ENCODE measurements around the gene CDK19. TPM values are rescaled to one million over a fixed set of nuclear protein-coding genes. Genes with fewer than 3 reads are reported as not detected.

Gene CDK19
- total RNA-seq, 1 experiment from 2014 or later = 3.2 TPM

DNA sequence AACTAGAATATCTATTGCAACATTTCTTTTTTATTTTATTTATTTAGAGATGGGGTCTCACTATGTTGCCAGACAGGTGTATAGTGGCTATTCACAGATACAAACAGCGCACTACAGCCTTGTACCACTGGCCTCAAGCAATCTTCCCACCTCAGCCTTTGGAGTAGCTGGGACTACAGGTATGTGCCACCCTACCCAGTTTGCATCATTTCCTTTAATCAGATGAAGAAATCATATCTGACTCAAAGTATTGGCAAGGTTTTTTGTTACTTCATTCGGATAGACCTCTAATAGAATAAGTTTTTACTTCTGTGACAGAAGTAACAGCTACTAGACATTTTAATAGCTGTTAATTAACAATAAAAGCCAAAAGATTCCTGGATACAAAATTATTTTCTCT, 153.9 kb downstream of the CDK19 start:
- DNase-seq = no peak
- Histone ChIP-seq H3K4me3 (no peak overlapping the region), H3K36me3 (no peaks in the 10 kb centered on the region), H3K27me3 (no peaks in the 10 kb centered on the region), H3K9me3 (peaks cover 3% of the 10 kb centered on the region; the same call in 1 of the 2 replicates)

DNA sequence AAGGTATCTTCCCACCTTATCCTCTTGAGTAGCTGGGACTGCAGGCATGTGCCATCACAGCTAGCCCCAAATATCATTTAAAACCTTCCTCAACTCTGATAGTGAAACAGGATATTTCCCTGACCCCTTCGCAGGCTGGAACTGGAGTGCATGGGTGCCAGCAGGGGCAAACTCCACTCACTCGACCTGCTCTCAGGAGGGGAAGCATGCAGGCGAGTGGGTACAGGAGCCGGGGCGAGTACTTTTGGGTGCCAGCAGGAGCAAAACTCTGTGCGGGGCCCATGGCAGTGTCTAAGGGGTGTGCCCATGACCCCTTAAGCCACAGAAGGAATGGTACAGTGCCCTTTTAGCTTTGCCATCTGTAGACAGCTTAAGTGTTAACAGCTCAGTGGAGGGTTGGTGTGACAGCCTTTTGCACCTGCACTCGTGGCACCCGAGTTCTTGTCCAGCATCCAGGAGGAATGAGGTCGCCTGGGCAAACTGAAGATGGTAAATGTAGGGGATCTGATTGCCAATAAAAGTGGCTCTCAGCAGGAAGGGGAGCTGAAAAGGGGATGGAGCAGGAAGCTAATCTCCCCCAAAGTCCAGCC, 155.1 kb downstream of the CDK19 start:
- Histone ChIP-seq H3K36me3 (no peaks in the 10 kb centered on the region), H3K9me3 (peaks cover 3% of the 10 kb centered on the region; the same call in 1 of the 2 replicates), H3K27me3 (no peaks in the 10 kb centered on the region), H3K4me3 (no peak overlapping the region)
- no peak for DNase-seq

DNA sequence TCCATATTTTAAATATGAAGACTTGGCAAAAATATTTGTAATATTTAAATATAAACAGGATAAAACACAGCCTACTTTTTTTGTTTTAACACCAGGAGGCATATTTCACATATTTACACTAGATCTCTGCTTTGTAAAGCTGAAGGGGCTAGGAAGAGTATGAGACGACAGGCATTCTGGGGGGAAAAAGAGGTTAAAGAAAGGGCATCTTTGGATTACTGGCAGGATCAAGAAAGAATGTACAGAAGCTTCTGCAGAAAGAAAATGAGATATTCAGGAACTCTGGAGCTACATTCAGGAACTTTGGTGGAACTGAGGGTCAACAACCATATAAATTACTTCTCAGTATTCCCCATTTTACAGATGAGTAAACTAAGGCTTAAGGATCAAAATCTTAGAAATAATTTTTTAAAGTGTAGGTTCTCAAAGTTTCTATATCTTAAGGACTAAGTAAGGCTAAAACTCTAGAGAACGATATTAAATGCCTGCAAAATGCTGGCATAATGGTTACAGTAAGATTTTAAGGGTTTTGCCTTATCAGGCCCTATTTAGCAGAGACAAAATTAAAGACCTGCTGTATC, 156.5 kb downstream of the CDK19 start:
- H3K4me3 ChIP-seq = no peak overlapping the region
- H3K36me3 ChIP-seq = no peaks in the 10 kb centered on the region
- DNase-seq = no peak
- H3K9me3 ChIP-seq = peaks cover 3% of the 10 kb centered on the region; the same call in 1 of the 2 replicates
- no peaks in the 10 kb centered on the region for H3K27me3 ChIP-seq

DNA sequence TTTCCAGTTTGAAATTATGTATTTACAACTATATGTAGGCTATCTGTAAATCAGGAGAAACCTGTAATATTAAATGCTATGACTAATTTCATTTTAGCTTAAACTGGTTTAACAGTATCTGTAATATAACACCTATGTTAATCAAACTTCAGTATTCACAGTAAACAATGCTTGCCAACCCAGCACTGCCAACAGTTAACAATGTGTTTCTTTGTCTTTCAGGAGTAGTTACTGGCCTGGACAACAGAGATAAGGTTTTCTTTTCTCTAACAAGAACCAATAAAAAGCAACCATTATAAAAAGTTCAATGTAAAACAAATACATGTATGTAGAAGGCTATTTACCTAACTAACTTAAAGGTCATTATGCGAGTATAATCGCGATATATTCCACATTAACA, 158.8 kb downstream of the CDK19 start:
- Histone ChIP-seq H3K4me3 (no peak overlapping the region), H3K9me3 (peaks cover 3% of the 10 kb centered on the region; the same call in 1 of the 2 replicates), H3K27me3 (no peaks in the 10 kb centered on the region), H3K36me3 (no peaks in the 10 kb centered on the region)
- DNase-seq = no peak

DNA sequence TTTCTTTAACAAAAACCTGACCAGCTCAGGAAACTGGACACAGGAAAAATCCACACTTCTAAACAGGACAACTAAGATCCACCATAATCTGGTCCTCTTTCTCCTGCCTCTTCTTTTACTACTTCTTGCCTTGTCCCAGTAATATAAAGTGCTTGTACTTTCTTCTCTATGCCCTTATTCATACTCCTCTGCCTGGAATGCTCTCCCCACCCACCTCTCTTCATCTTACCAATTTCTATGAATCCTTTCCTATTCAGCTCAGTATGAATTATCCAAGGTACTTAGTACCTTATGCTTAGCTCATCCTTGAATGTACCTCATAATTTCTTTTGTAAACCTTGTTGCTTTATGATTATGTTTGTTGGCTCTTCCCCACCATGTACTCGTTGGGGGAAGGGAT, 159.4 kb downstream of the CDK19 start:
- Histone ChIP-seq H3K36me3 (no peaks in the 10 kb centered on the region), H3K9me3 (peaks cover 2% of the 10 kb centered on the region; the same call in 1 of the 2 replicates), H3K27me3 (no peaks in the 10 kb centered on the region), H3K4me3 (no peak overlapping the region)
- no peak for DNase-seq

DNA sequence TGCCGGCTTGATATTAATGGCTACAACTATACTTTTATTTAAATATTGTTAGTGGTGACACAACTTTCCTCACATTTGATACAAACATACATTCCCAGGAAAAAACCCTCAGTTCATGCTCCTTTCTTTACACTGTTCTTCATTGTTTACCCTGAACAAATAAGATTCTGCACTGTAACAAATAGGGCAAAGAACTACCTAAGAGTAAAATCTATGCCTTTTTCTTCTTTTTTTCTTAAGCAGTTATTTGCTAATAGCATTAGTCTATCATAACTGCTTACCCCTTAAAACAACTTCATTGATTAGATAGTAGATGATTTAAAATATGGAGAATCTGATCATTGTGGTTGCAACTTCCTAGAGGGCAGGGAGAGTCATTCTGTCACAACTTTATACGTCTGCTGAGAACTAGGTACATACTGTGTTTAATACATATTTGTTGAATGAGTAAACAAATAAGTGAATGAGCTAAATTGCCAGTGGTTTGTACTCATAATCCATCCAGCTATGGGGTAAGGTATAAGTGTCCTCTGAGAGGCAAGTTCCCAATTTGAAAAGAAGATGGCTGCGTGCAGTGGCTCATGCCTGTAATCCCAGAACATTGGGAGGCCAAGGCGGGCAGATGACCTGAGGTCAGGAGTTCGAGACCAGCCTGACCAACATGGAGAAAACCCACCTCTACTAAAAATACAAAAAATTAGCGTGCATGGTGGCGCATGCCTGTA, 161.0 kb downstream of the CDK19 start:
- no peaks in the 10 kb centered on the region for H3K36me3 ChIP-seq
- no peaks in the 10 kb centered on the region for H3K27me3 ChIP-seq
- no peaks in the 10 kb centered on the region for H3K9me3 ChIP-seq
- DNase-seq = no peak
- H3K4me3 ChIP-seq = no peak overlapping the region

- H3K4me3 ChIP-seq = no peak overlapping the region
- H3K9me3 ChIP-seq = no peaks in the 10 kb centered on the region
- H3K36me3 ChIP-seq = no peaks in the 10 kb centered on the region
- H3K27me3 ChIP-seq = no peaks in the 10 kb centered on the region
- DNase-seq = no peak
These were observed 161.9 kb downstream of the CDK19 start for GRCh38 chr6:110653381-110653780.

GRCh38 chr6:110652520-110652919, 162.7 kb downstream of the CDK19 start:
- no peak overlapping the region for H3K4me3 ChIP-seq
- no peaks in the 10 kb centered on the region for H3K36me3 ChIP-seq
- no peaks in the 10 kb centered on the region for H3K9me3 ChIP-seq
- H3K27me3 ChIP-seq = no peaks in the 10 kb centered on the region
- DNase-seq = no peak

DNA sequence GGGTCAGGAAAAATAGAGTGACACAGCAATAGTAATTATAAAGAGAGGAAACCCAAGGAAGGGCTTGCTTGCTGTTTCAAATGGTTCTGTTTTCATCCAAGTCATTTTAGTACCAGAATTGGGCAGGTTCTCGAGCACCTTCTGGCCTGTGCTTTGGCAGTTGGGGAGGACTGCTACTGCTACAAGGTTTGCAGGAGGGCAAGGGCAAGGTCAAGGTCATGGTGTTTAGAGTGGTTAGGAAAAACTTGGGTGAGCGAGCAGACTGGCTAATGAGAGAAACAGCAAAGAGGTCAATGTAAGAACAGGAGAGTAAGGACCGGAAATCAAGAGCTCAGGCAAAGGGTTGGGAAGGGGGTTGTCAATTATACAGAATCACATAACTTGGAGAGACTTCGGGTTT, 164.5 kb downstream of the CDK19 start:
- H3K4me3 ChIP-seq = no peak overlapping the region
- H3K36me3 ChIP-seq = no peaks in the 10 kb centered on the region
- no peaks in the 10 kb centered on the region for H3K9me3 ChIP-seq
- DNase-seq = no peak
- H3K27me3 ChIP-seq = no peaks in the 10 kb centered on the region

GRCh38 chr6:110649704-110650103, 165.6 kb downstream of the CDK19 start:
- Histone ChIP-seq H3K9me3 (no peaks in the 10 kb centered on the region), H3K4me3 (no peak overlapping the region), H3K27me3 (no peaks in the 10 kb centered on the region), H3K36me3 (no peaks in the 10 kb centered on the region)
- DNase-seq = no peak

GRCh38 chr6:110646951-110647910, 168.0 kb downstream of the CDK19 start:
- Histone ChIP-seq H3K9me3 (no peaks in the 10 kb centered on the region), H3K4me3 (no peak overlapping the region), H3K27me3 (no peaks in the 10 kb centered on the region), H3K36me3 (no peaks in the 10 kb centered on the region)
- DNase-seq = no peak

DNA sequence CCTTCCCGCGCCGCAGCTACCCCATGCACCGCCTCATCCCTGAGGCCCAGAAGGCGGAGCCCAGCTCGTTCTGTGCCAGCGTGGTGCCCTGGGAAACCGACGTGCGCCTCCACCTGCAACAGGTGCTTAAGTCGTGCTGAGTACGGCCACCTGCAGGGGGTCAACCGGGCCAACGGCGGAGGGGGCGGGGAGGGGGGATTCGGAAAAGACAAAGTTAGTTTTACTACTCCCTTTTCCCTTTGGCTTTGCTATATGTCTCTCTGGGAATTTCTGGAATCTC, 168.9 kb downstream of the CDK19 start:
- DNase-seq = no peak
- H3K9me3 ChIP-seq = no peaks in the 10 kb centered on the region
- H3K36me3 ChIP-seq = no peaks in the 10 kb centered on the region

GRCh38 chr6:110645685-110646418, 169.4 kb downstream of the CDK19 start:
- Histone ChIP-seq H3K27me3 (no peaks in the 10 kb centered on the region), H3K4me3 (no peak overlapping the region), H3K9me3 (no peaks in the 10 kb centered on the region), H3K36me3 (no peaks in the 10 kb centered on the region)
- DNase-seq = no peak

More for the DNA sequence above, 168.9 kb downstream of the CDK19 start:
- no peaks in the 10 kb centered on the region for H3K27me3 ChIP-seq
- no peak overlapping the region for H3K4me3 ChIP-seq

- H3K4me3 ChIP-seq = no peak overlapping the region
- no peaks in the 10 kb centered on the region for H3K36me3 ChIP-seq
- DNase-seq = no peak
- H3K9me3 ChIP-seq = no peaks in the 10 kb centered on the region
- H3K27me3 ChIP-seq = no peaks in the 10 kb centered on the region
These were observed 172.1 kb downstream of the CDK19 start for GRCh38 chr6:110643175-110643574.

GRCh38 chr6:110642711-110643110, 172.6 kb downstream of the CDK19 start:
- H3K27me3 ChIP-seq = no peaks in the 10 kb centered on the region
- no peak for DNase-seq
- no peaks in the 10 kb centered on the region for H3K36me3 ChIP-seq
- H3K4me3 ChIP-seq = no peak overlapping the region
- no peaks in the 10 kb centered on the region for H3K9me3 ChIP-seq

- H3K27me3 ChIP-seq = no peaks in the 10 kb centered on the region
- no peaks in the 10 kb centered on the region for H3K9me3 ChIP-seq
- no peaks in the 10 kb centered on the region for H3K36me3 ChIP-seq
- no peak for DNase-seq
- H3K4me3 ChIP-seq = no peak overlapping the region
These were observed 178.5 kb downstream of the CDK19 start for GRCh38 chr6:110636781-110637180.

Measured in MG63 (cell line).